Fibroblast of villous mesenchyme (primary cell): ENCODE results near the gene TP53I13. TPM values are rescaled to one million over a fixed set of nuclear protein-coding genes. Genes with fewer than 3 reads are reported as not detected.

ENCODE experiments used
- DNase-seq: peaks from one replicate; pipeline ENCODE4 v3.0.0-alpha.2; 2010; ENCODE audit warnings: low read depth
- H3K4me3 ChIP-seq: 2 replicates; pipeline ENCODE4 v1.5.1; 2011; ENCODE audit warnings: low read depth, mild to moderate bottlenecking, low read length
- total RNA-seq: library from RNA; depleted of rRNA; stranded (reverse); fragments of >200 nt; gene quantifications from 2 replicates; pipeline ENCODE4 v1.2.3, GENCODE V29; 2012
- TF ChIP-seq, protein P1 (sequence below): IDR thresholded peaks from 2 replicates; pipeline ENCODE4 v1.5.1; 2012; ENCODE audit warnings: low read depth, mild to moderate bottlenecking, low read length; ENCODE audit not compliant: insufficient read depth

The TP53I13 gene
- total RNA-seq, 1 donor: 51.8 TPM

DNA sequence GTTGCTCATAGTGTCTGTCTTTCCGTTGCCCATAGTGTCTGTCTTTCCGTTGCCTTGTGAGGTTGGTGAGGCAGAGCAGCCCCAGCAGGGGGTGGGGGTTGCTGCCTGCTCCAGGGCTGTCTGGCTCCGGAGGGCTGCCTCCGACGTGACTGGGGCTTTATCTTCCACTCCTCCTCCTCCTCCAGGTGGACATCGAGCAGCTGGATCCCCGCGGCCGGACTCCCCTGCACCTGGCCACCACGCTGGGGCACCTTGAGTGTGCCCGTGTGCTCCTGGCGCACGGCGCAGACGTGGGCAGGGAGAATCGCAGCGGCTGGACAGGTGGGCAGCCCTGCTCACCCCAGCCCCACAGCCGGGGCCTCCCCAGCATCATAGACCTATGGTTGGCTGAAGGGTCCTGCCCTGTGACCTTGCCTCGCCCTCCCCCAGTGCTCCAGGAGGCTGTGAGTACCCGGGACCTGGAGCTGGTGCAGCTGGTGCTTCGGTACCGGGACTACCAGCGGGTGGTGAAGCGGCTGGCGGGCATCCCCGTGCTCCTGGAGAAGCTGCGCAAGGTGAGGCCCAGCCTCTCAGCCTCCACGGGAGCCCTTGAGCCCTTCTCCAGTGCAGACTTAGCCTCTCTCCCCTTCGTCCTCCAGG lies 39.2 kb downstream of the TP53I13 start:
- TF ChIP-seq, protein P1, sequence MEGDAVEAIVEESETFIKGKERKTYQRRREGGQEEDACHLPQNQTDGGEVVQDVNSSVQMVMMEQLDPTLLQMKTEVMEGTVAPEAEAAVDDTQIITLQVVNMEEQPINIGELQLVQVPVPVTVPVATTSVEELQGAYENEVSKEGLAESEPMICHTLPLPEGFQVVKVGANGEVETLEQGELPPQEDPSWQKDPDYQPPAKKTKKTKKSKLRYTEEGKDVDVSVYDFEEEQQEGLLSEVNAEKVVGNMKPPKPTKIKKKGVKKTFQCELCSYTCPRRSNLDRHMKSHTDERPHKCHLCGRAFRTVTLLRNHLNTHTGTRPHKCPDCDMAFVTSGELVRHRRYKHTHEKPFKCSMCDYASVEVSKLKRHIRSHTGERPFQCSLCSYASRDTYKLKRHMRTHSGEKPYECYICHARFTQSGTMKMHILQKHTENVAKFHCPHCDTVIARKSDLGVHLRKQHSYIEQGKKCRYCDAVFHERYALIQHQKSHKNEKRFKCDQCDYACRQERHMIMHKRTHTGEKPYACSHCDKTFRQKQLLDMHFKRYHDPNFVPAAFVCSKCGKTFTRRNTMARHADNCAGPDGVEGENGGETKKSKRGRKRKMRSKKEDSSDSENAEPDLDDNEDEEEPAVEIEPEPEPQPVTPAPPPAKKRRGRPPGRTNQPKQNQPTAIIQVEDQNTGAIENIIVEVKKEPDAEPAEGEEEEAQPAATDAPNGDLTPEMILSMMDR: no peak
- H3K4me3 ChIP-seq: no peak overlapping the region
- DNase-seq: no peak

DNA sequence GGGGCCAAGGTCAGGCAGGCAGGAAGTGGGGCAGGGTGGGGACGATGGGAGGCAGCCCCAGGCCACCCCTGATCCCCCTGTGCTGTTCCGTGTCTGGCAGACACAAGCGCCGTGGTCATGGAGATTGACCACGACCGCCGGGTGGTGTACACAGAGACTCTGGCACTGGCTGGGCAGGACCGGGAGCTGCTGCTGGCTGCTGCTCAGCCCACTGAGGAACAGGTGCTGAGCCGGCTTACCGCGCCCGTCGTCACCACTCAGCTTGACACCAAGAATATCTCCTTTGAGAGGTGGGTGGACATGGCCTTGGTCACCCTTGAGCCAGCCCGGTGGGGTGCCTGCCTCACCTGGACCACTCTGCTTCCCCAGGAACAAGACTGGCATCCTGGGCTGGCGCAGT lies 40.5 kb downstream of the TP53I13 start:
- TF ChIP-seq, protein P1: no peak
- DNase-seq: no peak
- H3K4me3 ChIP-seq: no peak overlapping the region

DNA sequence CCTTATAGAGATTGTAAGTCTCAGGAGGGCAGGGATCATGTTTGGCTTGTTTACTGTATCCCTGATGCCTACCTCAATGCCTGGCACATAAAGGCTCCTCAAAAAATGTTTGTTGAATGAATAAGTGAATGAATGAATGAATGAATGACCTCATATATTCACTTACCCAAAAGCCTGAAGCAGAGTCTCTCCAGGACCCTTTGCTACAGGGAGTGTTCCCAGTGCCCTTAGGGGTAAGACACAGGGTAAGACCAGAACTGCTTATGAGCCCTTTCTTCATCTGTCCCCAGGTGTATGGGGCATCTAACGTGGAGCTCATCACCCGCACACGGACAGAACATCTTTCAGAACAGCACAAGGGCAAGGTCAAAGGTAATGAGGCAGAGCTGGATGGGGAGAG lies 41.9 kb downstream of the TP53I13 start:
- no peak for DNase-seq
- no peak overlapping the region for H3K4me3 ChIP-seq
- TF ChIP-seq, protein P1: no peak

DNA sequence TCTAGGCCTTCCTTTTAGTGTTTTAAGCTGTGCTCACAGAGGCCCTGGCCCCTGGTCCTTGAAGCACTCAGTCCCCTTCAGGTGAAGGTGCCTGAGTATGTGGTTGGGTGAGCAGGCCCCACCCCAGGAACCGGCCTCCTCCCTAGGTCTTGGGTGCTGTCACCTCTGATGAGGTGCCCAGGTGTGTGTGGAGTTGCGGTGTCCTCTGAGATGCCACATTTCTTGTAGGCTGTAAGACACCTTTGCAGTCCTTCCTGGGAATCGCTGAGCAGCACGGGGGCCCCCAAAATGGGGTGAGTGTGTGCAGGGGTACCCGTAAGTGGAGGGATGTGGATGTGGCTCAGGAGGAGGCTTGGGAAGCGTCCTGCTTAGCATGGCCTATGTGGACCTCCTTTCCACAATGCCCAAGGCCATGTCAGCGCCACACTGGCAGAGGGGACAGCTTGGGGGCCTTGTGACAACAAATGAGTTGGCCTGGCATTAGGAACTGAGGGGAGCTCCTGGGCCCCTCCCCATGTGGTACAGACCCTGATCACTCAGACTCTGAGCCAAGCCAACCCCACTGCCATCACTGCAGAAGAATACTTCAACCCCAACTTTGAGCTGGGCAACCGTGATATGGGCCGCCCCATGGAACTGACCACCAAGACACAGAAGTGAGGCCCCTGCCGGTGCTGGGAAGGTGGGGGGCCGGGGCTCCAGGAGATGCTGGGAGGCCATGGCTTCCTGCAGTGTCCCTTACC lies 43.0 kb downstream of the TP53I13 start:
- TF ChIP-seq, protein P1: no peak
- DNase-seq: no peak
- H3K4me3 ChIP-seq: no peak overlapping the region

DNA sequence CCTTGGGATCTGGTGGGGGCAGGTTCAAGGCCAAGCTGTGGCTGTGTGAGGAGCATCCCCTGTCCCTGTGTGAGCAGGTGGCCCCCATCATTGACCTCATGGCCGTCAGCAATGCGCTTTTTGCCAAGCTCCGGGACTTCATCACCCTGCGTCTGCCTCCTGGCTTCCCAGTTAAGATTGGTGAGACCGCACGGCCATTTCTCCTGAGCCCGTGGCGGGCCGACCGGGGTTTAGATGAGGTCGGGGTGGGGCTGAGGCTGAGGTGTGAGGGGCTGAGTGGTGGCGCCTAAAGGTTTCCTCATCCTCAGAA lies 43.5 kb downstream of the TP53I13 start:
- TF ChIP-seq, protein P1: no peak
- DNase-seq: no peak
- H3K4me3 ChIP-seq: no peak overlapping the region

DNA sequence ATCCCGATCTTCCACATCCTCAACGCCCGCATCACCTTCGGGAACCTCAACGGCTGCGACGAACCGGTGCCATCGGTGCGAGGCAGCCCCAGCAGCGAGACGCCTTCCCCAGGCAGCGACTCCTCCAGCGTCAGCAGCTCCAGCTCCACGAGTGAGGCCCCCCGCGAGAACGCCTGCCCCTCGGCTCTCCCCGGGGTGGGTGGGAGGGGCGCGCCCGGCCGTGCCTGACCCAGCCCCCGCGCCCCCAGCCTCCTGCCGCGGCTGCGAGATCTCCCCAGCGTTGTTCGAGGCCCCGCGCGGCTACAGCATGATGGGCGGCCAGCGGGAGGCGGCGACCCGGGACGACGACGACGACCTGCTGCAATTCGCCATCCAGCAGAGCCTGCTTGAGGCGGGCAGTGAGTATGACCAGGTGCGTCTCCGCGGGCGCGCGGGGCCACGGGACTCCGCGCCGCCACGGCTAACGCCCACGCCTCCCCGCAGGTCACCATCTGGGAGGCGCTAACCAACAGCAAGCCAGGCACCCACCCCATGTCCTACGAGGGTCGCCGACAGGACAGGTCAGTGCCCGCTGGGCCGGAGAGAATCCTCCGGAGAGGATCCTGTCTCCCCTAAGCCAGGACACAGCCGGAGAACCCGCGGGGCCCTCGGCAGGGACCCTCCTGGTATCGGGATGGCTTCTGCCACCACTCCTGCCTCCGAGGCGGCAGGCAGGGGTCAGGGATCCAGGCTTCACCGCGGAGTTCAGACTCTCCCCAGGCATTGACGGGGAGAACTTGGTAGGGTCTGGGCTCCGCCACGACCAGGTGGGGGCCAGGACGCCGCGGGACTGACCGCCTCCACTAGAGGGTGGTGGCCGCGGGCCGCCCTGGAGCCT lies 44.1 kb downstream of the TP53I13 start:
- TF ChIP-seq, protein P1: no peak
- no peak for DNase-seq
- no peak overlapping the region for H3K4me3 ChIP-seq
